ENCODE results near the gene NCOR2. TPM values are rescaled to one million over a fixed set of nuclear protein-coding genes. Genes with fewer than 3 reads are reported as not detected.

NCOR2 gene
- polyA plus RNA-seq, 1 donor (not counting 4 experiments of a cell fraction or from before 2014, with no cell fraction given): 4.7 TPM

DNA sequence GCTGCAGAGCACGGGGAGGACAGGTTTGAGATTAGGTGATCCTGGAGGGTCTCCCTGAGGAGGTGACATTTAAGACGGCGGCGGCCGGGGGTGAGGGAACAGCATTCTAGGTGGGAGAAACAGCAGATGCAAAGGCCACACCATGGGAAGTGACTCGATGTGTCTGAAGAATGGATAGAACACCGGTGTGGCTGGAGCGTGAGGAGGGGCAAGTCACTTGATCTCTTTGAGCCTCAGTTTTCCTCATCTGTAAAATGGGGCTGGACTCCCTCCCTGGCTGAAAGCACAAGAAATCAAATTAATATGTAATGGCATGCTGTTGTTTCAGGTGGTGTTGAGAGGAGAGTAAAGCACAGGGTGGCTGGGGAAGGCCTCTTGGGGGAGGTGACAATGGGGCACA lies 10.0 kb upstream of the NCOR2 start:
- TF ChIP-seq CTCF (optimal IDR thresholded peaks at IDR 0.05 in 1 of 3, IDR thresholded peaks at IDR 0.05 in 1 of 3, conservative IDR thresholded peaks at IDR 0.05 in 1 of 3; ENCODE audit: extremely low read depth in 1 of 3, insufficient read depth in 2 of 3, low read length in 3 of 3) (no peak), EZH2 (IDR thresholded peaks at IDR 0.05; ENCODE audit: low read length) (no peak)

GRCh38 chr12:124576061-124576650 lies 8.7 kb upstream of the NCOR2 start:
- Histone ChIP-seq H3K27ac (ENCODE audit: control insufficient read depth, insufficient read depth, low read length) (no peak overlapping the region), H3K36me3 (ENCODE audit: control insufficient read depth in 2 of 2, extremely low read depth in 1 of 2, insufficient read depth in 2 of 2, low read length in 2 of 2) (no peaks in the 10 kb centered on the region)
- no peak for FAIRE-seq

More for the DNA sequence above, 10.0 kb upstream of the NCOR2 start:
- Histone ChIP-seq H3K9ac (ENCODE audit: control insufficient read depth, extremely low read depth, insufficient read depth, low read length) (no peak overlapping the region), H3K36me3 (ENCODE audit: control insufficient read depth in 2 of 2, extremely low read depth in 1 of 2, insufficient read depth in 2 of 2, low read length in 2 of 2) (no peaks in the 10 kb centered on the region), H4K20me1 (ENCODE audit: control insufficient read depth, extremely low read depth, insufficient read depth, low read length) (no peaks in the 10 kb centered on the region), H3K4me2 (ENCODE audit: control insufficient read depth, extremely low read depth, insufficient read depth, low read depth, low read length) (no peak overlapping the region), H3K4me1 (ENCODE audit: control insufficient read depth, extremely low read depth, insufficient read depth, low read length) (peaks cover 20% of the 10 kb centered on the region), H3K4me3 (ENCODE audit: control insufficient read depth in 2 of 3, extremely low read depth in 1 of 3, insufficient read depth in 2 of 3, low read depth in 1 of 3, low read length in 3 of 3) (no peak overlapping the region), H2AFZ (ENCODE audit: control insufficient read depth, low read length) (no peak overlapping the region), H3K9me1 (ENCODE audit: control insufficient read depth, extremely low read depth, insufficient read depth, low read length) (no peaks in the 10 kb centered on the region), H3K79me2 (ENCODE audit: control insufficient read depth, insufficient read depth, low read length) (no peaks in the 10 kb centered on the region), H3K27ac (ENCODE audit: control insufficient read depth, insufficient read depth, low read length) (no peak overlapping the region), H3K27me3 (ENCODE audit: control insufficient read depth, extremely low read depth, insufficient read depth, low read length) (no peaks in the 10 kb centered on the region), H3K9me3 (ENCODE audit: control insufficient read depth, low read depth, low read length) (peaks cover 20% of the 10 kb centered on the region)
- FAIRE-seq (no peak), DNase-seq (ENCODE audit: low read depth, low spot score) (no peak)
- dilution Hi-C loops (cut with MboI; ENCODE audit: extremely low pct_ligation_motif_present, low sequenced_read_pairs): no loop called here

More at GRCh38 chr12:124576061-124576650, 8.7 kb upstream of the NCOR2 start:
- Histone ChIP-seq H3K4me1 (ENCODE audit: control insufficient read depth, extremely low read depth, insufficient read depth, low read length) (peaks cover 24% of the 10 kb centered on the region), H3K27me3 (ENCODE audit: control insufficient read depth, extremely low read depth, insufficient read depth, low read length) (no peaks in the 10 kb centered on the region), H2AFZ (ENCODE audit: control insufficient read depth, low read length) (no peak overlapping the region), H3K4me3 (ENCODE audit: control insufficient read depth in 2 of 3, extremely low read depth in 1 of 3, insufficient read depth in 2 of 3, low read depth in 1 of 3, low read length in 3 of 3) (no peak overlapping the region), H3K79me2 (ENCODE audit: control insufficient read depth, insufficient read depth, low read length) (no peaks in the 10 kb centered on the region), H3K9ac (ENCODE audit: control insufficient read depth, extremely low read depth, insufficient read depth, low read length) (no peak overlapping the region), H3K9me3 (ENCODE audit: control insufficient read depth, low read depth, low read length) (peaks cover 20% of the 10 kb centered on the region), H3K4me2 (ENCODE audit: control insufficient read depth, extremely low read depth, insufficient read depth, low read depth, low read length) (no peak overlapping the region), H3K9me1 (ENCODE audit: control insufficient read depth, extremely low read depth, insufficient read depth, low read length) (no peaks in the 10 kb centered on the region), H4K20me1 (ENCODE audit: control insufficient read depth, extremely low read depth, insufficient read depth, low read length) (no peaks in the 10 kb centered on the region)
- TF ChIP-seq EZH2 (IDR thresholded peaks at IDR 0.05; ENCODE audit: low read length) (no peak), CTCF (optimal IDR thresholded peaks at IDR 0.05 in 1 of 3, IDR thresholded peaks at IDR 0.05 in 1 of 3, conservative IDR thresholded peaks at IDR 0.05 in 1 of 3; ENCODE audit: extremely low read depth in 1 of 3, insufficient read depth in 2 of 3, low read length in 3 of 3) (no peak)
- DNase-seq (ENCODE audit: low read depth, low spot score): no peak
- dilution Hi-C loops (cut with MboI; ENCODE audit: extremely low pct_ligation_motif_present, low sequenced_read_pairs): no loop called here

Data from keratinocyte (primary cell).